ENCODE results near the gene DCAF17. TPM values are rescaled to one million over a fixed set of nuclear protein-coding genes. Genes with fewer than 3 reads are reported as not detected.

Gene DCAF17
- total and polyA plus RNA-seq, 2 experiments from 2014 or later: 10.6 to 14.4 TPM

DNA sequence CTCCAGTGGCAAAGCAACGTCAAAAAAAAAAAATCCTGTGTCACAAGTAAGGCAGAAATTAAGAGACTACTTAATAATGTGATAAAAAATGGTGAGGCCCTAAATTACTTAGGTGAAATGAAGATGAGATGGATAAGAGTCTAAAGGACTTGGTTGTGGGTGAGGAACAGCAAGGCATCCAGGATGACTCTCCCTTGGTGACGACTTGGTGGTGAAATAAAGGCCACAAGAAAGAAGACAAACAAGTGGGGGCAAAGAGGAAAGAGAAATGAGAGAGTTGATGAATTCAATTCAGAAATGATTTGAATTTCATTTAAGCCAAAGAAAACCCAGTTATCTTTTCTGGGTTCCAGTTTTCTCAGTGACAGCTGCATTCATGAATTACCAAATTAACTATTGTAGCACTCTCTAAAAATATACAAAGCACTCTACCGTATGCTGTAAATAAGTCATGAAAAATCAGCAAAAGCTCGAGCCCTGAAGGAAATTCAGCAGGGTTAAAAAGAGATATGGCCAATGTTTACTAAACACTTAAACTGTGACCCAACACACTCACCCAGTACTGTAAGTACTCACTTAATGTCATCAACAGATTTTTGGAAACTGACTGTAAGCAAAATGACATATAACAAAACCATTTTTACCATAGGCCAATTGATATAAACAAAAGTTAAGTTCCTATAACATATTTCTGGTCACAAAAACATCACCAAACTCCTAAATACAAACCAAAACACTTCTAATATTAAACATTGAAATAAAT lies 1.6 kb upstream of the DCAF17 start:
- H3K27ac ChIP-seq: peak overlapping the region; percentile 82
- H3K4me1 ChIP-seq (ENCODE audit: insufficient read depth): peaks cover 12% of the 10 kb centered on the region
- H3K9me3 ChIP-seq (ENCODE audit: low read depth): no peaks in the 10 kb centered on the region
- H3K79me2 ChIP-seq (ENCODE audit: insufficient read depth): peaks cover 65% of the 10 kb centered on the region
- H4K20me1 ChIP-seq (ENCODE audit: insufficient read depth): no peaks in the 10 kb centered on the region
- H3F3A ChIP-seq (ENCODE audit: insufficient read depth): peaks cover 32% of the 10 kb centered on the region
- H3K4me3 ChIP-seq: peak overlapping the region; percentile 94
- H3K9ac ChIP-seq: peak overlapping the region; percentile 87
- H3K4me2 ChIP-seq (ENCODE audit: unreplicated experiment): peak overlapping the region; percentile 99
- H3K36me3 ChIP-seq (ENCODE audit: low read depth): peaks cover 15% of the 10 kb centered on the region
- peak; percentile 9 for DNase-seq
- WGBS, 2 experiments (ENCODE audit: low coverage in 1 of 2, low lambda C conversion rate in 2 of 2, missing lambda C conversion rate in 2 of 2): 83 to 86% methylated on average over 4 of the region's 4 CpGs
- TF ChIP-seq EZH2 (IDR thresholded peaks at IDR 0.05; ENCODE audit: insufficient read depth, poor library complexity, severe bottlenecking) (no peak), EZH2phosphoT487 (IDR thresholded peaks at IDR 0.05; ENCODE audit: insufficient read depth, low read depth) (no peak)
- H2AFZ ChIP-seq: peak overlapping the region; percentile 91
- H3K9me2 ChIP-seq (ENCODE audit: insufficient read depth): no peaks in the 10 kb centered on the region
- in situ Hi-C loops (cut with MboI): no loop called here
- H3K27me3 ChIP-seq (replicated peaks; ENCODE audit: insufficient read depth): no peaks in the 10 kb centered on the region

- H3K27me3 ChIP-seq (replicated peaks; ENCODE audit: insufficient read depth): no peaks in the 10 kb centered on the region
- in situ Hi-C loops (cut with MboI): no loop called here
- peak; percentile 66 for DNase-seq
These were observed 860 bp upstream of the DCAF17 start for GRCh38 chr2:171432969-171433762.

DNA sequence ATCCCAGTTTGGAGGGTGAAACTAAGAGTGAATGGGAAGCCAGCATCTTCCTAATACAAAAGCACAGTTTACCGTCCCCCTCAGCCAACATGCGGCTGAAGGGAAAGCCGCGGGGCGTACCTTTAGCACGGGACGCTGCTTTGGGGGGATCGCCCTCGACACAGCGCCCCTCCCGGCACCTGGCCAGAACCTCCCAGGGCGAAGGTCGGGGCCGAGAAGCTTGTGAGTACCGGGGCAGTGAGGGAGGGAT lies 338 bp upstream of the DCAF17 start, which contains the start of gene METTL8:
TSS of gene METTL8 (minus strand) at position 228 of the 250 bp plus-strand sequence. CDS start 41,805 bp downstream, outside the sequence.
- Histone ChIP-seq H3K4me1 (ENCODE audit: insufficient read depth) (peaks cover 12% of the 10 kb centered on the region), H3K9me3 (ENCODE audit: low read depth) (no peaks in the 10 kb centered on the region), H3K4me2 (ENCODE audit: unreplicated experiment) (peak within 1 kb of the TSS; percentile 99), H2AFZ (peak within 1 kb of the TSS; percentile 91), H3K79me2 (ENCODE audit: insufficient read depth) (peaks cover 65% of the 10 kb centered on the region), H3K4me3 (peak within 1 kb of the TSS; percentile 94), H3K36me3 (ENCODE audit: low read depth) (peaks cover 28% of the 10 kb centered on the region), H3F3A (ENCODE audit: insufficient read depth) (peaks cover 32% of the 10 kb centered on the region), H4K20me1 (ENCODE audit: insufficient read depth) (no peaks in the 10 kb centered on the region), H3K27me3 (replicated peaks; ENCODE audit: insufficient read depth) (no peaks in the 10 kb centered on the region), H3K9me2 (ENCODE audit: insufficient read depth) (no peaks in the 10 kb centered on the region), H3K9ac (peak within 1 kb of the TSS; percentile 87), H3K27ac (peak within 1 kb of the TSS; percentile 82)
- TF ChIP-seq EZH2 (IDR thresholded peaks at IDR 0.05; ENCODE audit: insufficient read depth, poor library complexity, severe bottlenecking) (no peak), EZH2phosphoT487 (IDR thresholded peaks at IDR 0.05; ENCODE audit: insufficient read depth, low read depth) (no peak)
- WGBS, 2 experiments (ENCODE audit: low coverage in 1 of 2, low lambda C conversion rate in 2 of 2, missing lambda C conversion rate in 2 of 2): 0 to 1% methylated on average over 13 to 15 of the region's 15 CpGs
- no peak for DNase-seq
- in situ Hi-C loops (cut with MboI): no loop called here

More at GRCh38 chr2:171432969-171433762, 860 bp upstream of the DCAF17 start:
- Histone ChIP-seq H3F3A (ENCODE audit: insufficient read depth) (peaks cover 32% of the 10 kb centered on the region), H3K9me3 (ENCODE audit: low read depth) (no peaks in the 10 kb centered on the region), H3K4me2 (ENCODE audit: unreplicated experiment) (peak overlapping the region; percentile 99), H2AFZ (peak overlapping the region; percentile 91), H3K36me3 (ENCODE audit: low read depth) (peaks cover 23% of the 10 kb centered on the region), H3K4me3 (peak overlapping the region; percentile 94), H3K27ac (peak overlapping the region; percentile 82), H3K9me2 (ENCODE audit: insufficient read depth) (no peaks in the 10 kb centered on the region), H3K9ac (peak overlapping the region; percentile 87), H3K4me1 (ENCODE audit: insufficient read depth) (peaks cover 12% of the 10 kb centered on the region), H3K79me2 (ENCODE audit: insufficient read depth) (peaks cover 65% of the 10 kb centered on the region), H4K20me1 (ENCODE audit: insufficient read depth) (no peaks in the 10 kb centered on the region)
- WGBS, 2 experiments (ENCODE audit: low coverage in 1 of 2, low lambda C conversion rate in 2 of 2, missing lambda C conversion rate in 2 of 2): 25 to 29% methylated on average over 20 of the region's 20 CpGs
- TF ChIP-seq EZH2phosphoT487 (IDR thresholded peaks at IDR 0.05; ENCODE audit: insufficient read depth, low read depth): no peak
- TF ChIP-seq EZH2 (IDR thresholded peaks at IDR 0.05; ENCODE audit: insufficient read depth, poor library complexity, severe bottlenecking): no peak

GRCh38 chr2:171436307-171436706 lies 2.3 kb downstream of the DCAF17 start:
- Histone ChIP-seq H3K4me3 (no peak overlapping the region), H4K20me1 (ENCODE audit: insufficient read depth) (no peaks in the 10 kb centered on the region), H3K79me2 (ENCODE audit: insufficient read depth) (peaks cover 43% of the 10 kb centered on the region), H3K36me3 (ENCODE audit: low read depth) (peaks cover 33% of the 10 kb centered on the region), H3K9ac (no peak overlapping the region), H2AFZ (no peak overlapping the region), H3K9me2 (ENCODE audit: insufficient read depth) (no peaks in the 10 kb centered on the region), H3K27ac (no peak overlapping the region), H3K9me3 (ENCODE audit: low read depth) (no peaks in the 10 kb centered on the region), H3K4me1 (ENCODE audit: insufficient read depth) (peaks cover 12% of the 10 kb centered on the region), H3K27me3 (replicated peaks; ENCODE audit: insufficient read depth) (no peaks in the 10 kb centered on the region), H3K4me2 (ENCODE audit: unreplicated experiment) (no peak overlapping the region), H3F3A (ENCODE audit: insufficient read depth) (peaks cover 32% of the 10 kb centered on the region)
- DNase-seq: peak; percentile 80
- 95 to 96% methylated on average over 1 of the region's 1 CpG for WGBS, 2 experiments (ENCODE audit: low coverage in 1 of 2, low lambda C conversion rate in 2 of 2, missing lambda C conversion rate in 2 of 2)
- no peak for TF ChIP-seq EZH2phosphoT487 (IDR thresholded peaks at IDR 0.05; ENCODE audit: insufficient read depth, low read depth)
- TF ChIP-seq EZH2 (IDR thresholded peaks at IDR 0.05; ENCODE audit: insufficient read depth, poor library complexity, severe bottlenecking): no peak
- in situ Hi-C loops (cut with MboI): no loop called here

All from GM23248 (cell line).